Measurements from ENCODE around the gene TMEM120A.
"Not testable (repeated sequence)": the region's sequence is repeated elsewhere in the genome, so short reads cannot be mapped to it uniquely, and the experiment has no call there.

The TMEM120A gene

GRCh38 chr7:75994388-75995051 lies at the start of gene TMEM120A:
TSS of gene TMEM120A (minus strand) at chr7:75994595. CDS start at chr7:75994570, 25 bp downstream.
- peak; percentile 80 to 95 for DNase-seq (ENCODE audit: extremely low read depth in 1 of 2, low read depth in 1 of 2)

GRCh38 chr7:76040126-76040525 lies 45.7 kb upstream of the TMEM120A start:
- no peak for DNase-seq (ENCODE audit: extremely low read depth in 1 of 2, low read depth in 1 of 2)

- DNase-seq (ENCODE audit: extremely low read depth in 1 of 2, low read depth in 1 of 2): no peak
Measured at GRCh38 chr7:76037310-76037709, 42.9 kb upstream of the TMEM120A start.

DNA sequence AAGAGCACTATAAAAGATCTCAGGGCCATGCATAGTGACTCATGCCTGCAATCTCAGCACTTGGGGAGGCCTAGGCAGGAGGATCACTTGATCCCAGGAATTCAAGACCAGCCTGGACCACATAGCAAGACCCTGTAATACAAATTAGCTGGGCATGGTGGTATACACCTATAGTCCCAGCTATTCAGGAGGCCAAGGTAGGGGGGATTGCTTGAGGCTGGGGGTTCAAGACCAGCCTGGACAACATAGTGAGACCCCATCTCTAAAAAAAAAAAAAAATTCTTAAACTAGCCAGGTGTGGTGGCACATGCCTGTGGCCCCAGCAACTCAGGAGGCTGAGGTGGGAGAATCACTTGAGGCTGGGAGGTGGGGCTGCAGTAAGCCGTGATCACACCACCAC lies 37.6 kb upstream of the TMEM120A start:
- DNase-seq (ENCODE audit: extremely low read depth in 1 of 2, low read depth in 1 of 2): no peak

DNA sequence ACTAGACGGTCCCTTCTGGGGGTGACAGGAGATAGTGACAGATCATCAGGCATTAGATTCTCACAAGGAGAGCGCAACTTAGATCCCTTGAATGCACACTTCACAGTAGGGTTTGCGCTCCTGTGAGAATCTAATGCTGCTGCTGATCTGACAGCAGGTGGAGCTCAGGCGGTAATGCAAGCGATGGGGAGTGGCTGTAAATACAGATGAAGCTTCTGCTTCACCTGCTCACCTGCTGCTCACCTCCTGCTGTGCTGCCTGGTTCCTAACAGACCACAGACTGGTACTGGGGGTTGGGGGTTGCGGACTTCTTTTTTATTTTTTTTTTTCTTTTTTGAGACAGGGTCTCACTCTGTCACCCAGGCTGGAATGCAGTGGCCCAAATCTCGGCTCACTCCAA lies 35.3 kb upstream of the TMEM120A start:
- not testable (repeated sequence) for DNase-seq (ENCODE audit: extremely low read depth in 1 of 2, low read depth in 1 of 2)

DNA sequence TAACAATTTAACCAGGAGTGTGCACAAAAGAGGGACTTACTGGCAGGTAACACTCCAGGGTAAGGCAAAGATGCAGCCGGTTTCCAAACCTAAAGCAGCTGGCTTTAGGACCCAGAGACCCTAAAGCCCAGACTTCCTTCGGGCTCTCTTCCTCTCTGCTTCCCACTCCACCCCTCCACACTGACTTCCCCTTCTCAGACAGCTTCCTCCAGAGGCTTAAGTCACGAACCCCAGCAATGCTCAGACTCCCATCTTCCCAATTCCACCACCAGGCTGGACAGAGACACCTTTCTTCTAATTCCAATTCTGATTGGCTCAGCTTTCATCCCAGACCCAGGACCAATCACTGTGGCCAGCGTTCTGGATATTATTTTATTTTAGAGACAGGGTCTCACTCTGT lies 28.6 kb upstream of the TMEM120A start:
- DNase-seq (ENCODE audit: extremely low read depth in 1 of 2, low read depth in 1 of 2): no peak

DNA sequence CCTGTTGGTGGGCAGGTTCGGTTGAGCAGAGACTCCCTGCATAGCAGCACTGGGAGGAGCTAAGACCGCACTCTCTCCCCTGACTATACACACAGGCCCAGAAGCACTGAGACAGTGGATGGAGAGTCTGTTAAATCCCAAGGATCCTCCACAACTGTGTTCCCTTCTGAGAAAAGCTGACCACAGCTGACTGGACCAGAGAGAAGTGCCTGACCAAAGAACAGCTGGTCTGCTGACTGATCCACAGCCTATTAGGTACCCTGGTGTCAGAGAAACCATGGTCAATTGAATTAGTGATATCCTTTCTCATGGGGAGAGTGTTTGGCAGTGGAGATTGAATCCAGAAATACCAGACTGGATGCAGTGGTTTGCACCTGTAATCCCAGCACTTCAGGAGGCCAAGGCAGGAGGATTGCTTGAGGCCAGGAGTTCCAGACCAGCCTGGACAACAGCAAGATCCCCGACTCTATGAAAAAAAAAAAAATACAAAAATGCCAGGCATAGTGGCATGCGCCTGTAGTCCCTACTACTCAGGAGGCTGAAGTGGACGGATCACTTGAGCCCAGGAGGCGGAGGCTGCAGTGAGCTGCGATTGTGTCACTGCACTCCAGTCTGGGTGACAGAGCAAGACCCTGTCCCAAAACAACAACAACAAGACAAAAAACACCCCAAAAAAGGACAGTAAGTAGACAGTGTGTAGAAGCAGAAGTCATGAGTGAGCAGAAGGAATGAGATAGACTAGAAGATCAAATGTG lies 27.8 kb upstream of the TMEM120A start:
- no peak for DNase-seq (ENCODE audit: extremely low read depth in 1 of 2, low read depth in 1 of 2)

DNA sequence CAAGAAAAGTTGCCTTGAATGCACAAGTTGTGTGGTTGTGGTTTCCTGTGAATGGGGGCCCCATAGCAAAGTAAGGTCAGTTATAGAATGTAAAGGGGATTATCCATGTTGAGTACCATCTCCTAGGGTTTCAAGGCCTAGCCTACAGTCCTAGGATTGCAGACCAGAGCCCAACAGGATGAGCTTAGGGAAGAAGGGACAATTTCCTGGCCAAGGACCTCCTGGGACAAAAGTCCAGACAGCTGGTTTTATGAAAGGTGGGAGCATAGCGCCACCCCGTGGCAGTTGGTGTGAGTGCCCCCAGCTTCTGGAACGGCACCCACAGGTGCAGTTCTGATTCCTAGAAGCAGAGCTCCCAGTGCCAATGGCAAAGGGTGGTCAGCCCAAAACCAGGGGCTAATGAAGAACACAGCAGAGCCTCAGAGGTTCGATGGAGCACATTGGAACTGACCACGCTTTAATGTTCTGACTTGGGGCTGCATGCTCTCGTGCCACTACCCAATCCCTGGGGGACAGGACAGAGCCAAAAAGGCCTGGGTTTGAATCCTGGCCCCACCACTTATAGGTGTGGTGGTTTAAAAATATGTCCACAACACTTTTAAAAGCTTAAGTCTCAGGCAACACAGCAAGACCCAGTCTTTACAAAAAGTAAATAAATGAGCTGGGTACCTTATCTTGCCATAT lies 25.8 kb upstream of the TMEM120A start:
- DNase-seq (ENCODE audit: extremely low read depth in 1 of 2, low read depth in 1 of 2): peak; percentile 34 to 58

DNA sequence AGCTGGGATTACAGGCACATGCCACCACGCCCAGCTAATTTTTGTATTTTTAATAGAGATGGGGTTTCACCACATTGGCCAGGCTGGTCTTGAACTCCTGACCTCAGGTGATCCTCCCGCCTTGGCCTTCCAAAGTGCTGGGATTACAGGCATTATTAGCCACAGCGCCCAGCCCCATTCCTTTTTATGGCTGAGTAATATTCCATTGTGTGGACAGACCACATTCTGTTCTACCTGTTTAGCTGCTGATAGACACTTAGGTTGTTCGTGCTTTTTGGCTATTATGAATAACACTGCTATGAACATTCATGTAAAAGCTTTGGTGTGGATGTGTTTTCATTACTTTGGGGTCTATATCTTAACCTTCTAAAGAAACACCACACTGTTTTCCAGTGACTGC lies 24.1 kb upstream of the TMEM120A start:
- DNase-seq (ENCODE audit: extremely low read depth in 1 of 2, low read depth in 1 of 2): not testable (repeated sequence)

DNA sequence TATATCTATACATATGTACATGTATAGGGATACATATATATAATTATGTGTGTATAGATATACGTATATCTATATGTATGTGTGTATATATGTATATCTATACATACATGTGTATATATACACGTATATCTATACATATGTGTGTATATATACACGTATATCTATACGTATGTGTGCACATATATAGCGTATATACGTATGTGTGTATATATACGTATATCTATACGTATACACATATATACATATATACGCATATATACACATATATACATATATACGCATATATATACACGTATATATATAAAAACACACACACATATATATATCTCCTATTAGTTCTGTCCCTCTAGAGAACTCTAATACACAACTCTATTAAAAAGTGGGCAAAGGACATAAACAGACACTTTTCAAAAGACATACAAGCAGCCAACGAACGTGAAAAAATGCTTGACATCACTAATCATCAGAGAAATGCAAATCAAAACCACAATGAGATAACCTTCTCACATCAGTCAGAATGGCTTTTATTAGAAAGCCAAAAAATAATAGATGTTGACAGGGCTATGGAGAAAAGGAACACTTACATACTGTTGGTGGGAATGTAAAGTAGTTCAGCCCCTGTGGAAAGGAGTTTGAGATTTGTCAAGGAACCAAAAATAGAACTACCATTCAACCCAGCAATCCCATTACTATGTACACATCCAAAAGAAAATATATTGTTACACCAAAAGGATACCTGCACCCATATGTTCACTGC lies 22.0 kb upstream of the TMEM120A start:
- no peak for DNase-seq (ENCODE audit: extremely low read depth in 1 of 2, low read depth in 1 of 2)

DNA sequence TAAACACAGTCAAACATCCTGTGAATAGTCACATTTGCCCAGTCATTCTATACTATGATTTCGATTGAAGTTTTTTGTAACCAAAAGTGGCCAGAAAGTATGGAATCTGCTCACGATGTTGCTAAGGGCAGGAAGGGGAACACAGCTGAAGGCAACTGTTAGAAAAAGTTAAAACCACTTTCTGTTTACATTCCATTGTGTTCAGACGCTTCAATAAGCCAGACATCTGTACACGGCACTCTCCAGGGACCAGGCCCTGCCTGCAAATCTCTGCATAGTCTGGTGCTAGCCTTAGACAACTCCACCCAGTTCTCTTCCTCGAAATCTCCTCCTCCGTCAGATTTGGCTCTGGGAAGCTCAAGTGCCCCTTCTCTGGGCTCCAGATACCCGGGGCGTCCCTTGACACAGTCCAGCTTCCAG lies 17.1 kb upstream of the TMEM120A start:
- DNase-seq (ENCODE audit: extremely low read depth in 1 of 2, low read depth in 1 of 2): no peak

GRCh38 chr7:76009672-76010600 lies 15.5 kb upstream of the TMEM120A start:
- DNase-seq (ENCODE audit: extremely low read depth in 1 of 2, low read depth in 1 of 2): no peak

DNA sequence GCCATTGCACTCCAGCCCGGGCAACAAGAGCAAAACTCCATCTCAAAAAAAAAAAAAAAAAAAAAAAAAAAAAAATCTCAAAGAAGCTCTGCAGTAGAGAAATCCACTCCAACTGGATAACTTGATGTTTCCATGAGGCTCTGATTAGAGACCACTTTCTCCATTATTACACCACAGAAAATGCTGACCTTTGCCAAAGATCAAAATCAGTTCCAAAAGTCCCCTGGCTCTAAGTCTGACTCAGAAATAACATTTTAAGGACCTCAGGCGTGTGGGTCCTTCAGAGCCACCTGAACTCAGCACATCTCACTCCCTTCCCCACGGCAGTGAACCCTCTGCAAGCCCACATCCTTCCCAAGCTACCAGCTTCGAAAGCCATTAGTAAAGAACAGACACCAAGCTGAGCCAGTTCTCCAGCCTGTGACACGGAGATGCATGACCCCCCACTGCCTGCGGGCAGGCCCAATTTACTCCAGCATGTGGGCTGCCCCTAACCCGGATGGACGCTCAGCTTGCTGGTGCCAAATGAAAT lies 13.8 kb upstream of the TMEM120A start:
- DNase-seq (ENCODE audit: extremely low read depth in 1 of 2, low read depth in 1 of 2): no peak

- not testable (repeated sequence) for DNase-seq (ENCODE audit: extremely low read depth in 1 of 2, low read depth in 1 of 2)
Measured at GRCh38 chr7:76005004-76005403, 10.6 kb upstream of the TMEM120A start.

DNA sequence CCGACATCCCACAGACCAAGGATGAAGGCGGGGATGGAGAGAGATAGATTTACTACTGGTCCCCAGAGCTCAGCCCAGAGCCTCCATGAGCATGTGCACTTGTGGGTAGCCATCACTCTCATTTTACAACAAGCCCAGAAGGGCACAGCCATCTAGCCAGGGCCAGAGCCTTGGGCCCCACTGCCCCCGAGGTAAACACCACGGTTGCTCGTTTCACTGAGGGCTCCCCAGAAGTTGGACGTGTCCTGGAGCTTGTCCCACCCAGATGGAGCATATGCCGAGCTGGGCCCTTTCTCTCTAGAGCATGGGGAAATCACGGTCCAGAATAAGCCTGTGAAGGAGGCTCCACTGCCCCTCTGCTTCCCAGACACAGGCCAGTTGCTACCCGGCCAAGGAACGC lies 9.0 kb upstream of the TMEM120A start:
- DNase-seq (ENCODE audit: extremely low read depth in 1 of 2, low read depth in 1 of 2): no peak

DNA sequence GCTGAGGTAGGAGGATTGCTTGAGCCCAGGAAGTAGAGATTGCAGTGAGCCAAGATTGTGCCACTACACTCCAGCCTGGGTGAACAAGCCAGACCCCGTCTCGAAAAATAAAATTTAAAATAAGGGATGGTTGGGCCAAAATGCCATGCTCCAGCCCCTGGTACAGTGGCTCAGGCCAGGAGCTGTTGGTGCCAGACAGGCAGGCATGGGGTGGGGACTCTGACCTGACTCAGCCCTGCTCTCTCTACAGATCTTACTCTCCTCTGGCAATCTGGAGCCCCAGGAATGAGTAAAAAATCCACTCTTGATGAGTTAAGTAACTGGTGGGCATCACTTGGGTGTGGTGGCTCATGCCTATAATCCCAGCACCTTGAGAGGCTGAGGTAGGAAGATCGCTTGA lies 8.4 kb upstream of the TMEM120A start:
- DNase-seq (ENCODE audit: extremely low read depth in 1 of 2, low read depth in 1 of 2): no peak

DNA sequence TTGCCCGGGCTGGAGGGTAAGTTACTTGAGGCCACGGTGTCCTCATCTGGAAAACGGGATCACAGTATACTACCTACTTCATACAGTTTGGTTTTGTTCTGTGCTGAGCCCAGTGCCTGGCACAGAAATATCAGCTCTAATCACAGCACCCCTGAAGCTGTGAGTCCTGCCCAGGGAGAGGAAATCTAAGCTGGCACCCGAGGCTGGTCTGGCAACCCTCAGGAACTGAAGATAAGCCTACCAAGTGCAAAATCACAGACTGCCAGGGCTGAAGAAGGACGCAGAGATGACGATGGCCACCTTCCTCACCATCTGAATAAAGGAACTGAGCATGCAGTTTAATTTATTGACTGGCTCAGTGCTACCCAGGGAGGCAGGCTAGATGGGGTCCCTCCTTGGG lies 7.7 kb upstream of the TMEM120A start:
- DNase-seq (ENCODE audit: extremely low read depth in 1 of 2, low read depth in 1 of 2): no peak

- DNase-seq (ENCODE audit: extremely low read depth in 1 of 2, low read depth in 1 of 2): no peak
Measured at GRCh38 chr7:76000566-76000965, 6.2 kb upstream of the TMEM120A start.

DNA sequence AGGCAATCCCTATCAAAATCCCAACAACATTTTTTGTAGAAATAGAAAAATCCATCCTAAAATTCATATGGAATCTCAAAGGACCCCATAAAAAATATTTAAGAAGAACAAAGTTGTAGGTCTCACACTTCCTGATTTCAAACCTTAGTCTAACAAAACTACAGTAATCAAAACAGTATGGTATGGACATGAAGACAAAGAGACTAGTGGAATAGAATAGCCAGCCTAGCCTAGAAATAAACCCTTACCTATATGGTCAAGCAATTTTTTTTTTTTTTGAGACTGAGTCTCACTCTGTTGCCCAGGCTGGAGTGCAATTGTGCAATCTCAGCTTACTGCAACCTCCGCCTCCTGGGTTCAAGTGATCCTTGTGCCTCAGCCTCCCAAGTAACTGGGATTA lies 3.6 kb upstream of the TMEM120A start:
- DNase-seq (ENCODE audit: extremely low read depth in 1 of 2, low read depth in 1 of 2): no peak

GRCh38 chr7:75996476-75996875 lies 2.1 kb upstream of the TMEM120A start:
- DNase-seq (ENCODE audit: extremely low read depth in 1 of 2, low read depth in 1 of 2): no peak
